Neural progenitor cell (in vitro differentiated cells): ENCODE data around the gene MOB1A.

Experiments
- CTCF ChIP-seq: fragments of 200-600 bp; sonication (generic); IDR thresholded peaks from 2 replicates; pipeline ENCODE4 v1.5.1; 2017; ENCODE audit warnings: antibody characterized with exemption, mild to moderate bottlenecking
- EZH2 ChIP-seq: fragments of 200-600 bp; sonication (generic); IDR thresholded peaks from 2 replicates; pipeline ENCODE4 v1.6.1; 2017; ENCODE audit warnings: antibody characterized with exemption, mild to moderate bottlenecking, moderate library complexity
- EZH2phosphoT487 ChIP-seq: fragments of 200-600 bp; sonication (generic); IDR thresholded peaks from 2 replicates; pipeline ENCODE4 v1.6.1; 2017; ENCODE audit warnings: antibody characterized with exemption

- TF ChIP-seq CTCF: no peak
- TF ChIP-seq EZH2: no peak
- no peak for TF ChIP-seq EZH2phosphoT487
Observed at GRCh38 chr2:74183878-74184277, 5.2 kb upstream of the MOB1A start.
